ENCODE data around the gene PTPRS.

GRCh38 chr19:5293612-5294378 is 46.8 kb downstream of the PTPRS start:
- no peak for TF ChIP-seq CTCF (IDR thresholded peaks at IDR 0.05)
- no peak for TF ChIP-seq ZFX (IDR thresholded peaks at IDR 0.05; ENCODE audit: borderline replicate concordance)

All from 22Rv1 (cell line).